OCI-LY7 (cell line): ENCODE data around the gene BBS9. TPM values are rescaled to one million over a fixed set of nuclear protein-coding genes. Genes with fewer than 3 reads are reported as not detected.
A peak's percentile ranks its signal among the peaks of the same experiment; 100 is the strongest.

Experiments
- BruUV-seq: library from RNA; stranded (reverse); fragments of 400-500 nt; replicated peaks from 2 replicates; lab custom pipeline; 2021; lab: Mats Ljungman, UMichigan
- CTCF ChIA-PET: fragments of 300-600 bp; sonication (Branson Sonifier 250); formaldehyde crosslinking; loops from one replicate; lab custom pipeline; 2022; ENCODE audit warnings: antibody characterized with exemption; ENCODE audit not compliant: unreplicated experiment; lab: Charles Lee
- POLR2A ChIA-PET: fragments of 300-600 bp; sonication (Branson Sonifier 250); formaldehyde crosslinking; loops from one replicate; lab custom pipeline; 2022; ENCODE audit warnings: antibody characterized with exemption; lab: Charles Lee
- DNase-seq: peaks from one replicate; pipeline ENCODE4 v3.0.0-alpha.2; 2015; ENCODE audit warnings: low spot score
- H2AFZ ChIP-seq: fragments of 200-600 bp; sonication (generic), shearing (Covaris generic); 2 replicates; pipeline ENCODE4 v1.6.1; 2014; ENCODE audit warnings: mild to moderate bottlenecking, antibody characterized with exemption, low read length, moderate library complexity
- H3K27ac ChIP-seq: fragments of 200-600 bp; sonication (generic); 2 replicates; pipeline ENCODE4 v1.5.1; 2014; ENCODE audit warnings: mixed run types, low read depth, mild to moderate bottlenecking, moderate library complexity, low read length, inconsistent platforms; ENCODE audit not compliant: poor library complexity, severe bottlenecking
- H3K36me3 ChIP-seq: fragments of 200-600 bp; sonication (generic); 2 replicates; pipeline ENCODE4 v1.6.1; 2014; ENCODE audit warnings: mild to moderate bottlenecking, antibody characterized with exemption, low read length, moderate library complexity, mixed read lengths; ENCODE audit not compliant: insufficient read depth
- H3K4me1 ChIP-seq: fragments of 200-600 bp; sonication (generic); 2 replicates; pipeline ENCODE4 v1.5.1; 2014; ENCODE audit warnings: mild to moderate bottlenecking, low read length; ENCODE audit not compliant: insufficient read depth, poor library complexity, severe bottlenecking
- H3K4me2 ChIP-seq: fragments of 200-600 bp; sonication (generic); 2 replicates; pipeline ENCODE4 v1.6.1; 2014; ENCODE audit warnings: mild to moderate bottlenecking, low read length
- H3K4me3 ChIP-seq: fragments of 200-600 bp; sonication (generic); 2 replicates; pipeline ENCODE4 v1.5.1; 2014; ENCODE audit warnings: mild to moderate bottlenecking, low read depth, low read length; ENCODE audit not compliant: poor library complexity, severe bottlenecking
- H3K79me2 ChIP-seq: fragments of 200-600 bp; sonication (generic); 2 replicates; pipeline ENCODE4 v1.6.1; 2016; ENCODE audit warnings: low read depth, mild to moderate bottlenecking, low read length, moderate library complexity, mixed read lengths; ENCODE audit not compliant: insufficient read depth
- H3K9me2 ChIP-seq: fragments of 200-600 bp; sonication (generic); 2 replicates; pipeline ENCODE4 v1.6.1; 2016; ENCODE audit warnings: mild to moderate bottlenecking, low read length, mixed read lengths; ENCODE audit not compliant: insufficient read depth
- H3K9me3 ChIP-seq: fragments of 200-600 bp; sonication (generic); 2 replicates; pipeline ENCODE4 v1.6.1; 2014; ENCODE audit warnings: mild to moderate bottlenecking, mixed run types, low read length, mixed read lengths
- H4K20me1 ChIP-seq: fragments of 200-600 bp; sonication (generic); 2 replicates; pipeline ENCODE4 v1.6.1; 2014; ENCODE audit warnings: mild to moderate bottlenecking, antibody characterized with exemption, low read length, moderate library complexity, mixed read lengths; ENCODE audit not compliant: insufficient read depth
- EZH2phosphoT487 ChIP-seq: fragments of 200-600 bp; sonication (generic); IDR thresholded peaks from 2 replicates; pipeline ENCODE4 v1.6.1; 2018; ENCODE audit warnings: low read depth, borderline replicate concordance, mild to moderate bottlenecking, mixed run types, antibody characterized with exemption, low read length, moderate library complexity, mixed read lengths
- intact Hi-C: fragments of 100-400 bp; cut with micrococcal nuclease; formaldehyde crosslinking; loops from one replicate; pipeline ENCODE4 v1.10.0; 2022; ENCODE audit not compliant: unreplicated experiment
- small RNA-seq: library from RNA; depleted of rRNA; stranded (forward); fragments of <200 nt; gene quantifications from one replicate; pipeline ENCODE3, GENCODE V24; 2014
- total RNA-seq, 2 experiments: library from RNA; depleted of rRNA in 1 of 2; stranded (reverse); fragments of >200 nt in 1 of 2; shearing (Covaris generic) in 1 of 2; gene quantifications; 2 replicates each; pipeline ENCODE4 v1.2.3, GENCODE V29; 2014 to 2022
- TF ChIP-seq, protein P1 (sequence below): fragments of 200-600 bp; sonication (generic); conservative IDR thresholded peaks from 2 replicates; pipeline ENCODE4 v1.5.1; 2014; ENCODE audit warnings: mild to moderate bottlenecking, antibody characterized with exemption, low read length, moderate library complexity, mixed read lengths

The BBS9 gene
- total RNA-seq, 2 experiments from 2014 or later: 6.8 to 14.8 TPM

DNA sequence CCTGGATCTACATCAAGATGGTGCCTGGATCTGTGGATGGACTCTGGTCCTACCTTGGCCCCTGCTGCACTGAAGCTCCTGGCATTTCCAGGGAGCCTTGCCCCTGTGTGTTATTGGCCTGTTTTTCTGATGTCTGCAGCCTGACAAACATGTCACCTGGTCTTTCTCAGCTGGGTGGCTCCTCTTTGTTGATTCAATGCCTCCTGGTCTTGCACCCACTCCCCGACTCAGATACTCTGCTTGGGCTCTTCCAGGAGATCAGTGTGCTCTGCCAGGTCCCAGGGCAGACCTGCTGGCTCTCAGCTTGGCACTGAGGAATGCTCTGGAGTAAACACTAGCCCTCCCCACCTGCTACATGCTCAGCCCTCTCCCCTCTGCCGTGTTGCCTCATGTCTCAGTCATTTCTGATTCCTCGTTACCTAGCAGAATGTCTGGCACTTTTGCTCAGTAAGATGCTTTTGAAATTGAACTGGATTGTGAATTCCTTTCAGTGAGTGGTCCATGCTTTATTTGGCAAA lies 522.7 kb downstream of the BBS9 start:
- DNase-seq: no peak
- intact Hi-C loops: no loop called here
- Histone ChIP-seq H3K27ac (no peak overlapping the region), H3K36me3 (no peaks in the 10 kb centered on the region), H3K4me1 (no peaks in the 10 kb centered on the region), H3K9me2 (no peaks in the 10 kb centered on the region), H2AFZ (no peak overlapping the region), H3K9me3 (no peaks in the 10 kb centered on the region), H3K79me2 (no peaks in the 10 kb centered on the region), H3K4me3 (no peak overlapping the region), H3K4me2 (no peak overlapping the region), H4K20me1 (no peaks in the 10 kb centered on the region)
- no peak for TF ChIP-seq EZH2phosphoT487
- TF ChIP-seq, protein P1, sequence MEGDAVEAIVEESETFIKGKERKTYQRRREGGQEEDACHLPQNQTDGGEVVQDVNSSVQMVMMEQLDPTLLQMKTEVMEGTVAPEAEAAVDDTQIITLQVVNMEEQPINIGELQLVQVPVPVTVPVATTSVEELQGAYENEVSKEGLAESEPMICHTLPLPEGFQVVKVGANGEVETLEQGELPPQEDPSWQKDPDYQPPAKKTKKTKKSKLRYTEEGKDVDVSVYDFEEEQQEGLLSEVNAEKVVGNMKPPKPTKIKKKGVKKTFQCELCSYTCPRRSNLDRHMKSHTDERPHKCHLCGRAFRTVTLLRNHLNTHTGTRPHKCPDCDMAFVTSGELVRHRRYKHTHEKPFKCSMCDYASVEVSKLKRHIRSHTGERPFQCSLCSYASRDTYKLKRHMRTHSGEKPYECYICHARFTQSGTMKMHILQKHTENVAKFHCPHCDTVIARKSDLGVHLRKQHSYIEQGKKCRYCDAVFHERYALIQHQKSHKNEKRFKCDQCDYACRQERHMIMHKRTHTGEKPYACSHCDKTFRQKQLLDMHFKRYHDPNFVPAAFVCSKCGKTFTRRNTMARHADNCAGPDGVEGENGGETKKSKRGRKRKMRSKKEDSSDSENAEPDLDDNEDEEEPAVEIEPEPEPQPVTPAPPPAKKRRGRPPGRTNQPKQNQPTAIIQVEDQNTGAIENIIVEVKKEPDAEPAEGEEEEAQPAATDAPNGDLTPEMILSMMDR: no peak
- ChIA-PET POLR2A (interaction anchor here (0.5 to 0.7 kb wide), 2 partner anchors 174 to 210 kb away, joined by 3 read pairs; no protein-coding TSS in a partner anchor), CTCF (no interaction called here)
- no TSS peak for BruUV-seq

DNA sequence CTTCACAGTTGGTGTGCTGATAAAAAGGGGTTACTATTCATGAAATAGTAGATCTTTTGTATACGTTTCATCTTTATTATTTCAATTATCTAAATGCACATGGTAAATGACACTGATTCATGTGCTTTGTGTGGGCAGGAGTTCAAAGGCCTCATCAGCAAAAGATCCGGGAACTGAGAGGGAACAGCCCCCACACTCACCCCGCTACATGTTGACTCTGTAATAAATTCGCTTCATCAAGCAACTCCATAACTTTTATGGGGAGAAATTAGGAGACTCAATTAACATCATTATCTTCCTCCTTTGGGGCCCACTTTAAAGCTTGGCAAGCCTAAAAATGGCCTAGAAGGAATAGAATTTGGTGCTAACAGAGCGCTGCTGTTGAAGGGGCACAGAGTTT lies 525.3 kb downstream of the BBS9 start:
- ChIA-PET CTCF (no interaction called here), POLR2A (interaction anchor here (0.8 kb wide), 1 partner anchor 14 kb away, joined by 4 read pairs; no protein-coding TSS in a partner anchor)
- BruUV-seq: no TSS peak
- no peaks in the 10 kb centered on the region for H3K36me3 ChIP-seq
- no peaks in the 10 kb centered on the region for H3K79me2 ChIP-seq
- no peak for DNase-seq
- no peak overlapping the region for H3K4me3 ChIP-seq
- no peak overlapping the region for H3K27ac ChIP-seq
- TF ChIP-seq, protein P1: no peak
- no peak for TF ChIP-seq EZH2phosphoT487
- no peak overlapping the region for H2AFZ ChIP-seq
- H3K4me1 ChIP-seq: no peaks in the 10 kb centered on the region
- intact Hi-C loops: no loop called here
- no peaks in the 10 kb centered on the region for H3K9me2 ChIP-seq
- H3K9me3 ChIP-seq: no peaks in the 10 kb centered on the region
- no peak overlapping the region for H3K4me2 ChIP-seq
- H4K20me1 ChIP-seq: no peaks in the 10 kb centered on the region

Small RNAs within 50 kb of the gene (small RNA-seq; reads per million reads assigned to genes)
- gene AC007312.1 (not detected), gene AC074338.1 (not detected), gene RNA5SP229 (1.4 reads per million, percentile 63 among the genes with 10 or more reads in this experiment)

Other genes with a start within 250 kb of the BBS9 start
- 35.0 and 35.9 TPM in 2 replicates for gene KBTBD2, start 237.8 kb upstream of the BBS9 start, total RNA-seq (2014; rRNA removed; shearing (Covaris generic))
- 34.5 and 40.8 TPM in 2 replicates for gene KBTBD2, start 237.8 kb upstream of the BBS9 start, total RNA-seq (2022)
- 0.73 TPM in 1 of 2 replicates, not detected in the other for gene FKBP9, start 172.1 kb upstream of the BBS9 start, total RNA-seq (2014; rRNA removed; shearing (Covaris generic))
- gene FKBP9, start 172.1 kb upstream of the BBS9 start, total RNA-seq (2022): 1.1 TPM in 1 of 2 replicates, not detected in the other
- gene NT5C3A, start 66.8 kb upstream of the BBS9 start, total RNA-seq (2014; rRNA removed; shearing (Covaris generic)): 34.7 and 37.1 TPM in 2 replicates
- gene NT5C3A, start 66.8 kb upstream of the BBS9 start, total RNA-seq (2022): 55.3 and 62.4 TPM in 2 replicates
- 21.8 and 22.0 TPM in 2 replicates for gene RP9, start 20.2 kb upstream of the BBS9 start, total RNA-seq (2014; rRNA removed; shearing (Covaris generic))
- 23.3 and 24.1 TPM in 2 replicates for gene RP9, start 20.2 kb upstream of the BBS9 start, total RNA-seq (2022)